T-helper 17 cell (primary cell): Measurements from ENCODE around the gene CHRDL1. TPM values are rescaled to one million over a fixed set of nuclear protein-coding genes. Genes with fewer than 3 reads are reported as not detected.

Source experiments
- ATAC-seq: fragments of 150-1000 bp; cut with Tn5 transposase; 2 replicates; pipeline ENCODE4 v1.10.0; 2021; ENCODE audit warnings: mild to moderate bottlenecking, moderate library complexity
- DNase-seq, 3 donors: peaks; one replicate each; pipeline versions ENCODE4 v3.0.0 to v3.0.0-alpha.2; 2020 to 2021
- H3K9me3 ChIP-seq: one replicate; pipeline ENCODE4 v1.7.0; 2013; ENCODE audit warnings: low read length, mild to moderate bottlenecking; ENCODE audit not compliant: control insufficient read depth, poor library complexity, severe bottlenecking
- H3K27ac Mint-ChIP-seq: one replicate; pipeline ENCODE4 v1.8.0; 2022; ENCODE audit warnings: mild to moderate bottlenecking, moderate library complexity, mixed read lengths
- H3K27me3 Mint-ChIP-seq: one replicate; pipeline ENCODE4 v1.8.0; 2022; ENCODE audit warnings: mixed read lengths
- H3K36me3 Mint-ChIP-seq: one replicate; pipeline ENCODE4 v1.8.0; 2022; ENCODE audit warnings: low read depth, mixed read lengths
- H3K4me1 Mint-ChIP-seq: one replicate; pipeline ENCODE4 v1.8.0; 2022; ENCODE audit warnings: mild to moderate bottlenecking, mixed read lengths
- H3K4me3 Mint-ChIP-seq: one replicate; pipeline ENCODE4 v1.8.0; 2022; ENCODE audit warnings: mild to moderate bottlenecking, moderate library complexity, mixed read lengths
- total RNA-seq, 4 donors: library from RNA in 2 of 4; stranded (reverse) in 2 of 4; gene quantifications; one replicate each; pipeline ENCODE4 v1.2.3 and lab custom pipeline; 2022 to 2026

Gene CHRDL1
- total RNA-seq, 2 donors from 2014 or later = not detected

GRCh38 chrX:110759785-110760184 is 35.8 kb downstream of the CHRDL1 start:
- H3K4me3 Mint-ChIP-seq = no peak overlapping the region
- H3K27me3 Mint-ChIP-seq = no peaks in the 10 kb centered on the region
- ATAC-seq = no peak
- no peak for DNase-seq
- H3K4me1 Mint-ChIP-seq = no peaks in the 10 kb centered on the region
- no peak overlapping the region for H3K27ac Mint-ChIP-seq
- no peaks in the 10 kb centered on the region for H3K36me3 Mint-ChIP-seq
- H3K9me3 ChIP-seq = no peaks in the 10 kb centered on the region

- Mint-ChIP-seq H3K4me1 (no peaks in the 10 kb centered on the region), H3K27me3 (no peaks in the 10 kb centered on the region), H3K4me3 (no peak overlapping the region), H3K27ac (no peak overlapping the region), H3K36me3 (no peaks in the 10 kb centered on the region)
- DNase-seq (no peak), ATAC-seq (no peak)
- no peaks in the 10 kb centered on the region for H3K9me3 ChIP-seq
Observed at GRCh38 chrX:110758781-110759422, 36.7 kb downstream of the CHRDL1 start.

GRCh38 chrX:110755611-110756010 is 40.0 kb downstream of the CHRDL1 start:
- no peaks in the 10 kb centered on the region for H3K4me1 Mint-ChIP-seq

GRCh38 chrX:110755061-110755460 is 40.6 kb downstream of the CHRDL1 start:
- H3K4me1 Mint-ChIP-seq = no peaks in the 10 kb centered on the region
- H3K9me3 ChIP-seq = no peaks in the 10 kb centered on the region
- no peak overlapping the region for H3K27ac Mint-ChIP-seq
- no peaks in the 10 kb centered on the region for H3K27me3 Mint-ChIP-seq
- H3K4me3 Mint-ChIP-seq = no peak overlapping the region
- no peaks in the 10 kb centered on the region for H3K36me3 Mint-ChIP-seq
- ATAC-seq (no peak), DNase-seq (no peak)

More at GRCh38 chrX:110755611-110756010, 40.0 kb downstream of the CHRDL1 start:
- H3K27ac Mint-ChIP-seq = no peak overlapping the region
- H3K36me3 Mint-ChIP-seq = no peaks in the 10 kb centered on the region
- H3K9me3 ChIP-seq = no peaks in the 10 kb centered on the region
- no peak for ATAC-seq
- no peaks in the 10 kb centered on the region for H3K27me3 Mint-ChIP-seq
- no peak overlapping the region for H3K4me3 Mint-ChIP-seq
- DNase-seq = no peak

GRCh38 chrX:110750526-110751189 is 45.0 kb downstream of the CHRDL1 start:
- Mint-ChIP-seq H3K27ac (no peak overlapping the region), H3K4me3 (no peak overlapping the region), H3K36me3 (no peaks in the 10 kb centered on the region), H3K4me1 (no peaks in the 10 kb centered on the region), H3K27me3 (no peaks in the 10 kb centered on the region)
- DNase-seq = no peak
- no peaks in the 10 kb centered on the region for H3K9me3 ChIP-seq
- no peak for ATAC-seq

- H3K27me3 Mint-ChIP-seq = peaks cover 5% of the 10 kb centered on the region
- no peak overlapping the region for H3K4me3 Mint-ChIP-seq
- H3K4me1 Mint-ChIP-seq = no peaks in the 10 kb centered on the region
- ATAC-seq (no peak), DNase-seq (no peak)
- no peaks in the 10 kb centered on the region for H3K36me3 Mint-ChIP-seq
- H3K9me3 ChIP-seq = no peaks in the 10 kb centered on the region
- no peak overlapping the region for H3K27ac Mint-ChIP-seq
Observed at GRCh38 chrX:110748256-110748806, 47.3 kb downstream of the CHRDL1 start.

GRCh38 chrX:110746014-110746413 is 49.6 kb downstream of the CHRDL1 start:
- peaks cover 5% of the 10 kb centered on the region for H3K27me3 Mint-ChIP-seq
- H3K4me1 Mint-ChIP-seq = no peaks in the 10 kb centered on the region
- no peak overlapping the region for H3K4me3 Mint-ChIP-seq
- no peak for DNase-seq
- no peaks in the 10 kb centered on the region for H3K9me3 ChIP-seq
- no peak for ATAC-seq
- no peaks in the 10 kb centered on the region for H3K36me3 Mint-ChIP-seq
- no peak overlapping the region for H3K27ac Mint-ChIP-seq

- no peak overlapping the region for H3K27ac Mint-ChIP-seq
- no peaks in the 10 kb centered on the region for H3K9me3 ChIP-seq
- no peaks in the 10 kb centered on the region for H3K36me3 Mint-ChIP-seq
- DNase-seq (no peak), ATAC-seq (no peak)
- peaks cover 5% of the 10 kb centered on the region for H3K27me3 Mint-ChIP-seq
- no peak overlapping the region for H3K4me3 Mint-ChIP-seq
- H3K4me1 Mint-ChIP-seq = no peaks in the 10 kb centered on the region
Observed at GRCh38 chrX:110745288-110745687, 50.3 kb downstream of the CHRDL1 start.

- no peaks in the 10 kb centered on the region for H3K4me1 Mint-ChIP-seq
- no peaks in the 10 kb centered on the region for H3K36me3 Mint-ChIP-seq
- H3K9me3 ChIP-seq = no peaks in the 10 kb centered on the region
- ATAC-seq = no peak
- DNase-seq = no peak
- H3K4me3 Mint-ChIP-seq = no peak overlapping the region
- peaks cover 5% of the 10 kb centered on the region for H3K27me3 Mint-ChIP-seq
- H3K27ac Mint-ChIP-seq = no peak overlapping the region
Observed at GRCh38 chrX:110743679-110744340, 51.8 kb downstream of the CHRDL1 start.

- Mint-ChIP-seq H3K4me1 (no peaks in the 10 kb centered on the region), H3K4me3 (no peak overlapping the region), H3K36me3 (no peaks in the 10 kb centered on the region), H3K27ac (no peak overlapping the region), H3K27me3 (peaks cover 5% of the 10 kb centered on the region)
- H3K9me3 ChIP-seq = no peaks in the 10 kb centered on the region
- ATAC-seq = no peak
- no peak for DNase-seq
Observed at GRCh38 chrX:110741213-110741796, 54.3 kb downstream of the CHRDL1 start.

- H3K27me3 Mint-ChIP-seq = no peaks in the 10 kb centered on the region
- DNase-seq = no peak
- H3K36me3 Mint-ChIP-seq = no peaks in the 10 kb centered on the region
- H3K4me3 Mint-ChIP-seq = no peak overlapping the region
- no peak for ATAC-seq
- H3K27ac Mint-ChIP-seq = no peak overlapping the region
- no peaks in the 10 kb centered on the region for H3K4me1 Mint-ChIP-seq
- H3K9me3 ChIP-seq = no peaks in the 10 kb centered on the region
Observed at GRCh38 chrX:110734894-110735541, 60.6 kb downstream of the CHRDL1 start.

GRCh38 chrX:110734271-110734670 is 61.3 kb downstream of the CHRDL1 start:
- Mint-ChIP-seq H3K36me3 (no peaks in the 10 kb centered on the region), H3K4me3 (no peak overlapping the region), H3K27me3 (no peaks in the 10 kb centered on the region), H3K27ac (no peak overlapping the region), H3K4me1 (no peaks in the 10 kb centered on the region)
- ATAC-seq = no peak
- no peaks in the 10 kb centered on the region for H3K9me3 ChIP-seq
- DNase-seq = no peak

GRCh38 chrX:110733166-110733565 is 62.5 kb downstream of the CHRDL1 start:
- no peak for ATAC-seq
- no peak for DNase-seq
- no peaks in the 10 kb centered on the region for H3K27me3 Mint-ChIP-seq
- no peak overlapping the region for H3K27ac Mint-ChIP-seq
- H3K4me1 Mint-ChIP-seq = no peaks in the 10 kb centered on the region
- no peak overlapping the region for H3K4me3 Mint-ChIP-seq
- no peaks in the 10 kb centered on the region for H3K9me3 ChIP-seq
- no peaks in the 10 kb centered on the region for H3K36me3 Mint-ChIP-seq
